ENCODE results near the gene ELP5.
A peak's percentile ranks its signal among the peaks of the same experiment; 100 is the strongest.

GRCh38 chr17:7220593-7221277, 31.3 kb upstream of the ELP5 start:
- TF ChIP-seq FOXM1 (IDR thresholded peaks at IDR 0.05; ENCODE audit: low read depth, low read length) = peak; percentile 38; the same call in 1 of the 2 replicates
- peak; percentile 59 to 76 (median 62) for TF ChIP-seq CTCF (IDR thresholded peaks at IDR 0.05 in 2 of 3, conservative IDR thresholded peaks at IDR 0.05 in 1 of 3; ENCODE audit: control insufficient read depth in 2 of 3, extremely low read depth in 1 of 3, insufficient read depth in 1 of 3, low read depth in 3 of 3, low read length in 3 of 3)
- no peak for TF ChIP-seq CBFB (IDR thresholded peaks at IDR 0.05; ENCODE audit: low read depth)
- no peak for TF ChIP-seq PBX3 (IDR thresholded peaks at IDR 0.05; ENCODE audit: insufficient replicate concordance, low read depth, low read length)
